Choroid plexus epithelial cell (primary cell): Measurements from ENCODE around the gene MYBPH.

Experiments
- DNase-seq: peaks from one replicate; pipeline ENCODE4 v3.0.0-alpha.2; 2010; ENCODE audit warnings: low read depth
- H3K4me3 ChIP-seq: 2 replicates; pipeline ENCODE4 v1.5.1; 2011; ENCODE audit warnings: low read depth, mild to moderate bottlenecking, control low read depth, low read length, moderate library complexity
- TF ChIP-seq, protein P1 (sequence below): conservative IDR thresholded peaks from 2 replicates; pipeline ENCODE4 v1.5.1; 2011; ENCODE audit warnings: low read depth, mild to moderate bottlenecking, control low read depth, inconsistent platforms, low read length, moderate library complexity

Gene MYBPH

GRCh38 chr1:203161703-203162102 lies 13.9 kb downstream of the MYBPH start:
- TF ChIP-seq, protein P1, sequence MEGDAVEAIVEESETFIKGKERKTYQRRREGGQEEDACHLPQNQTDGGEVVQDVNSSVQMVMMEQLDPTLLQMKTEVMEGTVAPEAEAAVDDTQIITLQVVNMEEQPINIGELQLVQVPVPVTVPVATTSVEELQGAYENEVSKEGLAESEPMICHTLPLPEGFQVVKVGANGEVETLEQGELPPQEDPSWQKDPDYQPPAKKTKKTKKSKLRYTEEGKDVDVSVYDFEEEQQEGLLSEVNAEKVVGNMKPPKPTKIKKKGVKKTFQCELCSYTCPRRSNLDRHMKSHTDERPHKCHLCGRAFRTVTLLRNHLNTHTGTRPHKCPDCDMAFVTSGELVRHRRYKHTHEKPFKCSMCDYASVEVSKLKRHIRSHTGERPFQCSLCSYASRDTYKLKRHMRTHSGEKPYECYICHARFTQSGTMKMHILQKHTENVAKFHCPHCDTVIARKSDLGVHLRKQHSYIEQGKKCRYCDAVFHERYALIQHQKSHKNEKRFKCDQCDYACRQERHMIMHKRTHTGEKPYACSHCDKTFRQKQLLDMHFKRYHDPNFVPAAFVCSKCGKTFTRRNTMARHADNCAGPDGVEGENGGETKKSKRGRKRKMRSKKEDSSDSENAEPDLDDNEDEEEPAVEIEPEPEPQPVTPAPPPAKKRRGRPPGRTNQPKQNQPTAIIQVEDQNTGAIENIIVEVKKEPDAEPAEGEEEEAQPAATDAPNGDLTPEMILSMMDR, result no peak
- H3K4me3 ChIP-seq, result no peak overlapping the region
- no peak for DNase-seq

DNA sequence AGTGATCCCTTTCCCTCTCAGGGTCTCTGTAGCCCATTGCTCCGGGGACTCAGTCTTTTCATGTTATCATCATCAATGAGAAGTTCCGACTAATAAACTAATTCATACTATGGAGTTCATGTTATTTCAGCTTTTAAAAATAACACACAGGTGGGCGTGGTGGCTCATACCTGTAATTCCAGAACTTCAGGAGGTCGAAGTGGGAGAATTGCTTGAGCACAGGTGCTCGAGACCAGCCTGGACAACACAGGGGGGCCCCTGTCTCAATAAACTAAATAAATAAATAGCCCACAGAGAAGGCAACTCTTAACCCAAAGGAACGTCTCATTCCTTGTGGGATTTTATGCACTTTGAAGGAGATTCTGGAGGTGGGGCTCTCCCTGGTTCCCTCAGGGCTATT lies 14.5 kb downstream of the MYBPH start:
- TF ChIP-seq, protein P1, result no peak
- no peak for DNase-seq
- no peak overlapping the region for H3K4me3 ChIP-seq

DNA sequence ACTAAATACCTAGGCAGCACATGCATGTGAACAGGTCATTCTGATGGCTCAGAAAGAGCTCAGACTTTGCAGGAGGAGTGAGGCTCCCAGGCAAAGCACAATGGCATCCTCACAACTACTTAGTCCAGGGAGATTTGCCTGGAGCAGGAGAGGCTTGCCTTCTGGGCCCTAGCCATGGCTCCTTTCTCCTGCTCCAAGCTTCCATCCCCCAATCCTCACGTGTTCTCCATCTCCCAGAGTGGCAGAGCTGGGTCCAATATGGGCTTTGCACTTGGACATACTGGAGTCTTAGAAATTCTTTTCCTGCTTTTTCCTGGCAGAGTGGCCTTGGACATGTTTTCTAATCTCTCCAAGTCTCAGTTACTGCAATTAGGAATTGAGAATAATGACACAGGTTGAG lies 15.8 kb downstream of the MYBPH start:
- TF ChIP-seq, protein P1, result no peak
- DNase-seq, result no peak
- no peak overlapping the region for H3K4me3 ChIP-seq

GRCh38 chr1:203158960-203159665 lies 16.5 kb downstream of the MYBPH start:
- no peak for DNase-seq
- TF ChIP-seq, protein P1, result no peak
- no peak overlapping the region for H3K4me3 ChIP-seq

GRCh38 chr1:203158423-203158822 lies 17.2 kb downstream of the MYBPH start:
- no peak overlapping the region for H3K4me3 ChIP-seq
- TF ChIP-seq, protein P1, result no peak
- no peak for DNase-seq

DNA sequence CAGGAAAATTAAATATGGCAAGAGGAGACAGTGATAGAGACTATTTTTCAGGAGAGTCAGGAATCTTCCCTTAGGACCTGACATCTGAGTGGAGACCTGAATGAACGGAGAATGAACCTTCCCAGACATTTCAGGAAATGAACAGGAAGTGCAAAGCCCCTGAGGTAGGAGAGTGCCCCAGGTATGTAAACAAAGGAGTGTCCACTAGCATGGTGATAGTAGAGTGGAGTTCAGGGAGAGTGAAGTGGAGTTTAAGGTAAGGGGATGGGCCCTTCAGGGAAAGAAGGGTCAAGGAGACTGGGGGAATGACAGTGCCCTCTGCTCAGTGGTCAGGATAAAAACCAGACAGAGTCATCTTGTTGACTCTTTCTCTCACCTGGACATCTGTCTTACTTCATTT lies 19.3 kb downstream of the MYBPH start:
- no peak for DNase-seq
- H3K4me3 ChIP-seq, result no peak overlapping the region
- TF ChIP-seq, protein P1, result no peak
